SK-N-SH treated with all-trans-retinoic acid at 6 μM for 48 hours (cell line): Measurements from ENCODE around the gene SLC25A30.

Experiments
- ARNTL ChIP-seq: fragments of 450-650 bp; formaldehyde crosslinking; IDR thresholded peaks from 2 replicates; pipeline ENCODE4 v1.5.0; 2020; ENCODE audit warnings: low read depth, mild to moderate bottlenecking, moderate library complexity, borderline replicate concordance
- CSDC2 ChIP-seq: fragments of 250-450 bp; sonication (Bioruptor Pico); IDR thresholded peaks from 2 replicates; pipeline ENCODE4 v1.5.0; 2020; ENCODE audit warnings: mild to moderate bottlenecking, moderate library complexity
- ESRRG ChIP-seq: fragments of 250-450 bp; sonication (Bioruptor Pico); IDR thresholded peaks from 2 replicates; pipeline ENCODE4 v1.6.1; 2021; ENCODE audit warnings: mild to moderate bottlenecking
- GLIS3 ChIP-seq: fragments of 250-450 bp; sonication (Bioruptor Pico); IDR thresholded peaks from 2 replicates; pipeline ENCODE4 v1.5.0; 2020; ENCODE audit warnings: mild to moderate bottlenecking, moderate library complexity
- PATZ1 ChIP-seq: fragments of 250-450 bp; sonication (Bioruptor Pico); IDR thresholded peaks from 2 replicates; pipeline ENCODE4 v1.8.0; 2020; ENCODE audit warnings: mild to moderate bottlenecking, moderate library complexity, borderline replicate concordance
- POU6F1 ChIP-seq: fragments of 250-450 bp; sonication (Bioruptor Pico); IDR thresholded peaks from 2 replicates; pipeline ENCODE4 v1.8.0; 2021; ENCODE audit warnings: low read depth, mild to moderate bottlenecking, moderate library complexity, borderline replicate concordance
- RARB ChIP-seq: fragments of 250-450 bp; sonication (Bioruptor Pico); IDR thresholded peaks from 2 replicates; pipeline ENCODE4 v1.8.0; 2021; ENCODE audit warnings: mild to moderate bottlenecking, moderate library complexity
- TOX ChIP-seq: fragments of 250-450 bp; sonication (Bioruptor Pico); IDR thresholded peaks from 2 replicates; pipeline ENCODE4 v1.8.0; 2021; ENCODE audit warnings: mild to moderate bottlenecking, moderate library complexity, borderline replicate concordance
- TSHZ2 ChIP-seq: fragments of 250-450 bp; sonication (Bioruptor Pico); IDR thresholded peaks from 2 replicates; pipeline ENCODE4 v1.5.0; 2020; ENCODE audit warnings: mild to moderate bottlenecking, moderate library complexity
- ZFP3 ChIP-seq: fragments of 250-450 bp; sonication (Bioruptor Pico); IDR thresholded peaks from 2 replicates; pipeline ENCODE4 v1.5.0; 2020; ENCODE audit warnings: mild to moderate bottlenecking, moderate library complexity
- ZFP30 ChIP-seq: fragments of 450-650 bp; formaldehyde crosslinking; IDR thresholded peaks from 2 replicates; pipeline ENCODE4 v1.5.0; 2022; ENCODE audit warnings: mild to moderate bottlenecking, moderate library complexity
- ZNF565 ChIP-seq: fragments of 450-650 bp; formaldehyde crosslinking; conservative IDR thresholded peaks from 2 replicates; pipeline ENCODE4 v1.5.0; 2020; ENCODE audit warnings: low read depth, mild to moderate bottlenecking, moderate library complexity
- ZNF8 ChIP-seq: fragments of 450-650 bp; formaldehyde crosslinking; IDR thresholded peaks from 2 replicates; pipeline ENCODE4 v1.5.0; 2020; ENCODE audit warnings: mild to moderate bottlenecking, moderate library complexity
- TF ChIP-seq, protein P1 (sequence below): fragments of 250-450 bp; sonication (Bioruptor Pico); IDR thresholded peaks from 2 replicates; pipeline ENCODE4 v1.5.1; 2020; ENCODE audit warnings: low read depth, mild to moderate bottlenecking, moderate library complexity

DNA sequence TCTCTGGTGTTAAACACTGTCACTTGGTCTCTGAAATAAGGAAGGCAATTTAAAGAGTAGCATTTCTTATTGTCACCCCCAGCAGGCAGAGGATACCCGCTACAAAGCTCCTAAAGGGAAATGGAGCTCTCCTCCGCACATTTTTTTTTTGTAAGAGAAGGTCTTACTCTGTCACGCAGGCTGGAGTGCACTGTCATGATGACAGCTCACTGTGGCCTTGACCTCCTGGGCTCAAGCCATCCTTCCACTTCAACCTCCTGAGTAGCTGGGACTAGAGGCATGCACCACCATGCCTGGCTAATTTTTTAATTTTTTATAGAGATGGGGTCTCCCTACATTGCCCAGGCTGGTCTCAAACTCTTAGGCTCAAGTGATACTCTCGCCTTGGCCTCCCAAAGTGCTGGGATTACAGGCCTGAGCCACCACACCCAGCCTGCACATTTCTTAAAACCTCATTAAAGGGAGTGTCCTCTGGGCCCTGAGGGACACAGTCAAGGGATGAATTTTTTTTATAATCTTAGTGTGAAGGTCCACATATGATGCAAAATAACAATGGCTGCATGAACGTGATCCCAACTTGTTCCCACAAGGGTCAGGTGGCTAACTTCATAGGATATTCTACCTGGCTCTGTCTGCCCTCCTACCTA lies 32.1 kb downstream of the SLC25A30 start:
- no peak for TF ChIP-seq GLIS3 (CRISPR knock-in tag)
- no peak for TF ChIP-seq ZFP3 (CRISPR knock-in tag)
- TF ChIP-seq ZNF8 (CRISPR knock-in tag), result no peak
- no peak for TF ChIP-seq ARNTL
- TF ChIP-seq CSDC2 (CRISPR knock-in tag), result no peak
- TF ChIP-seq, protein P1, sequence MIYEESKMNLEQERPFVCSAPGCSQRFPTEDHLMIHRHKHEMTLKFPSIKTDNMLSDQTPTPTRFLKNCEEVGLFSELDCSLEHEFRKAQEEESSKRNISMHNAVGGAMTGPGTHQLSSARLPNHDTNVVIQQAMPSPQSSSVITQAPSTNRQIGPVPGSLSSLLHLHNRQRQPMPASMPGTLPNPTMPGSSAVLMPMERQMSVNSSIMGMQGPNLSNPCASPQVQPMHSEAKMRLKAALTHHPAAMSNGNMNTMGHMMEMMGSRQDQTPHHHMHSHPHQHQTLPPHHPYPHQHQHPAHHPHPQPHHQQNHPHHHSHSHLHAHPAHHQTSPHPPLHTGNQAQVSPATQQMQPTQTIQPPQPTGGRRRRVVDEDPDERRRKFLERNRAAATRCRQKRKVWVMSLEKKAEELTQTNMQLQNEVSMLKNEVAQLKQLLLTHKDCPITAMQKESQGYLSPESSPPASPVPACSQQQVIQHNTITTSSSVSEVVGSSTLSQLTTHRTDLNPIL (CRISPR knock-in tag), result no peak
- no peak for TF ChIP-seq ZNF565
- no peak for TF ChIP-seq TOX
- TF ChIP-seq PATZ1 (CRISPR knock-in tag), result no peak
- no peak for TF ChIP-seq POU6F1
- no peak for TF ChIP-seq ZFP30
- TF ChIP-seq RARB (CRISPR knock-in tag), result no peak
- TF ChIP-seq TSHZ2 (CRISPR knock-in tag), result no peak
- TF ChIP-seq ESRRG (CRISPR knock-in tag), result no peak
